Endothelial cell of umbilical vein (primary cell): ENCODE results near the gene CEP128. TPM values are rescaled to one million over a fixed set of nuclear protein-coding genes. Genes with fewer than 3 reads are reported as not detected.

Source experiments
- BruUV-seq: library from RNA; stranded (reverse); fragments of 400-500 nt; replicated peaks from 2 replicates; lab custom pipeline; 2021; lab: Mats Ljungman, UMichigan
- CTCF ChIA-PET: fragments of 300-600, 350-600 bp; sonication (Branson Sonifier 250); formaldehyde crosslinking; loops from one replicate; lab custom pipeline; 2021; ENCODE audit warnings: antibody characterized with exemption, inconsistent platforms; lab: Charles Lee
- POLR2A ChIA-PET: fragments of 300-600, 350-600 bp; sonication (Branson Sonifier 250); formaldehyde crosslinking; loops from one replicate; lab custom pipeline; 2021; ENCODE audit warnings: antibody characterized with exemption, inconsistent platforms; lab: Charles Lee
- DNase-seq: peaks from one replicate; pipeline ENCODE4 v3.0.0-alpha.2; 2011; ENCODE audit warnings: low read depth, low spot score
- FAIRE-seq: peaks from 2 replicates; lab custom pipeline; 2011; peaks lifted over from hg19 to GRCh38; lab: Jason Lieb, UNC
- H2AFZ ChIP-seq: 2 replicates; pipeline ENCODE4 v1.6.0; 2012; ENCODE audit warnings: low read depth, low read length, control low read depth, inconsistent platforms
- H3K27ac ChIP-seq: 2 replicates; pipeline ENCODE4 v1.5.1; 2011; ENCODE audit warnings: low read depth, mild to moderate bottlenecking, control low read depth, low read length, moderate library complexity; ENCODE audit not compliant: insufficient read depth
- H3K27me3 ChIP-seq, 2 experiments: 2 replicates each; pipeline versions ENCODE4 v1.6.0 to v1.6.1; 2011; ENCODE audit warnings: low read length in 2 of 2, mixed read lengths in 1 of 2; ENCODE audit not compliant: control insufficient read depth in 2 of 2, insufficient read depth in 2 of 2
- H3K36me3 ChIP-seq, 2 experiments: 2 replicates in 1 of 2; 3 replicates in 1 of 2; pipeline ENCODE4 v1.5.1; 2011; ENCODE audit warnings: low read length in 2 of 2, mild to moderate bottlenecking in 1 of 2, moderate library complexity in 1 of 2; ENCODE audit not compliant: control insufficient read depth in 2 of 2, insufficient read depth in 2 of 2; ENCODE audit errors: extremely low read depth in 1 of 2
- H3K4me1 ChIP-seq: 3 replicates; pipeline ENCODE4 v1.5.1; 2011; ENCODE audit warnings: mild to moderate bottlenecking, low read length; ENCODE audit not compliant: control insufficient read depth, insufficient read depth; ENCODE audit errors: extremely low read depth
- H3K4me2 ChIP-seq: 2 replicates; pipeline ENCODE4 v1.6.1; 2011; ENCODE audit warnings: low read length, control low read depth, mixed read lengths; ENCODE audit not compliant: insufficient read depth
- H3K4me3 ChIP-seq, 3 experiments: fragments of 200-600 bp in 1 of 3; sonication (generic), shearing (Covaris generic) in 1 of 3; replicated peaks in 1 of 3; 2 replicates each; pipeline ENCODE4 v1.5.1; 2011 to 2016; ENCODE audit warnings: control low read depth in 3 of 3, low read length in 3 of 3, mild to moderate bottlenecking in 2 of 3, inconsistent platforms in 1 of 3, low read depth in 1 of 3, moderate library complexity in 1 of 3; ENCODE audit not compliant: insufficient read depth in 1 of 3
- H3K79me2 ChIP-seq: 2 replicates; pipeline ENCODE4 v1.6.0; 2012; ENCODE audit warnings: low read length, inconsistent platforms; ENCODE audit not compliant: control insufficient read depth, insufficient read depth
- H3K9ac ChIP-seq: replicated peaks from 2 replicates; pipeline ENCODE3; 2011; ENCODE audit warnings: low read length, control low read depth; ENCODE audit not compliant: insufficient read depth; ENCODE audit errors: extremely low read depth
- H3K9me1 ChIP-seq: replicated peaks from 3 replicates; pipeline ENCODE4 v1.6.0; 2011; ENCODE audit warnings: mild to moderate bottlenecking, low read length; ENCODE audit not compliant: control insufficient read depth, insufficient read depth; ENCODE audit errors: extremely low read depth
- H3K9me3 ChIP-seq: replicated peaks from 2 replicates; pipeline ENCODE4 v1.5.1; 2012; ENCODE audit warnings: low read length, inconsistent platforms; ENCODE audit not compliant: control insufficient read depth, insufficient read depth
- H4K20me1 ChIP-seq: replicated peaks from 2 replicates; pipeline ENCODE3; 2011; ENCODE audit warnings: mild to moderate bottlenecking, low read length; ENCODE audit not compliant: control insufficient read depth, insufficient read depth; ENCODE audit errors: extremely low read depth
- CTCF ChIP-seq, 2 donors: IDR thresholded peaks; 1 replicate in 1 of 2; 2 replicates in 1 of 2; pipeline ENCODE4 v1.5.1; 2011; ENCODE audit warnings: low read length in 2 of 2, mild to moderate bottlenecking in 2 of 2, moderate library complexity in 2 of 2, control low read depth in 1 of 2, inconsistent platforms in 1 of 2, low read depth in 1 of 2; ENCODE audit not compliant: insufficient read depth in 1 of 2; ENCODE audit errors: extremely low read depth in 1 of 2
- EZH2 ChIP-seq: IDR thresholded peaks from 2 replicates; pipeline ENCODE4 v1.6.1; 2012; ENCODE audit warnings: borderline replicate concordance, low read depth, mild to moderate bottlenecking, moderate library complexity, low read length, inconsistent platforms; ENCODE audit not compliant: severe bottlenecking
- FOS ChIP-seq: IDR thresholded peaks from 2 replicates; pipeline ENCODE4 v1.6.1; 2011; ENCODE audit warnings: mild to moderate bottlenecking, low read length, moderate library complexity, borderline replicate concordance; ENCODE audit not compliant: insufficient read depth
- GATA2 ChIP-seq: IDR thresholded peaks from 2 replicates; pipeline ENCODE4 v1.7.0; 2011; ENCODE audit warnings: low read depth, mild to moderate bottlenecking, moderate library complexity, mixed read lengths, low read length; ENCODE audit not compliant: insufficient read length, insufficient read depth
- JUN ChIP-seq: IDR thresholded peaks from 2 replicates; pipeline ENCODE4 v1.6.1; 2011; ENCODE audit warnings: borderline replicate concordance, low read depth; ENCODE audit not compliant: insufficient read length, insufficient read depth
- MAX ChIP-seq: IDR thresholded peaks from 2 replicates; pipeline ENCODE4 v1.6.1; 2011; ENCODE audit not compliant: insufficient read depth, insufficient read length
- MYC ChIP-seq: IDR thresholded peaks from one replicate; pipeline ENCODE4 v1.6.1; 2011; ENCODE audit warnings: mild to moderate bottlenecking, low read depth, low read length
- POLR2A ChIP-seq: IDR thresholded peaks from 2 replicates; pipeline ENCODE4 v1.6.1; 2012; ENCODE audit warnings: low read depth, mild to moderate bottlenecking, control low read depth, low read length
- POLR2AphosphoS5 ChIP-seq: IDR thresholded peaks from 2 replicates; pipeline ENCODE4 v1.6.1; 2012; ENCODE audit warnings: low read depth, mild to moderate bottlenecking, control low read depth, low read length, moderate library complexity; ENCODE audit not compliant: insufficient read depth
- dilution Hi-C: fragments of 300-500 bp; cut with MboI; formaldehyde crosslinking; loops from one replicate; pipeline ENCODE4 v1.15.0; 2019; ENCODE audit warnings: low sequenced_read_pairs; ENCODE audit not compliant: extremely low pct_ligation_motif_present
- intact Hi-C: fragments of 100-400 bp; cut with micrococcal nuclease; formaldehyde crosslinking; loops from one replicate; pipeline ENCODE4 v1.10.0; 2022
- polyA plus RNA-seq, 4 experiments: library from polyadenylated mRNA; depleted of rRNA in 3 of 4; stranded (reverse) in 3 of 4; unstranded in 1 of 4; fragments of >200 nt; gene quantifications; 2 replicates each; pipeline versions ENCODE4 v1.2.1 to v1.2.3, GENCODE V29; 2011 to 2012; ENCODE audit warnings: missing spikeins in 1 of 4
- total RNA-seq: library from RNA; stranded (reverse); gene quantifications from 2 replicates; pipeline ENCODE4 v1.2.3, GENCODE V29; 2021

CEP128 gene
- total and polyA plus RNA-seq, 2 donors (not counting 3 experiments of a cell fraction or from before 2014, with no cell fraction given) = 0.91 to 23.7 TPM

- Histone ChIP-seq H3K4me2 (no peak overlapping the region), H4K20me1 (no peaks in the 10 kb centered on the region), H3K4me1 (no peaks in the 10 kb centered on the region), H3K36me3 (no peaks in the 10 kb centered on the region), H3K27me3 (no peaks in the 10 kb centered on the region), H3K4me3 (no peak overlapping the region), H2AFZ (no peak overlapping the region), H3K9ac (no peak overlapping the region), H3K9me3 (peaks cover 4% of the 10 kb centered on the region), H3K9me1 (no peaks in the 10 kb centered on the region), H3K27ac (no peak overlapping the region), H3K79me2 (no peaks in the 10 kb centered on the region)
- CTCF ChIA-PET = no interaction called here
- intact Hi-C loops = no loop called here
- dilution Hi-C loops = no loop called here
- TF ChIP-seq POLR2A = no peak
- peak; percentile 19 for TF ChIP-seq FOS
- POLR2A ChIA-PET = no interaction called here
- no TSS peak for BruUV-seq
- FAIRE-seq = no peak
- no peak for DNase-seq
These were observed 263.1 kb downstream of the CEP128 start for GRCh38 chr14:80678436-80678835.

GRCh38 chr14:80669426-80669825 lies 272.1 kb downstream of the CEP128 start:
- Histone ChIP-seq H3K4me2 (no peak overlapping the region), H3K27me3 (no peaks in the 10 kb centered on the region), H3K9me3 (no peaks in the 10 kb centered on the region), H3K4me3 (no peak overlapping the region), H3K27ac (no peak overlapping the region), H3K36me3 (no peaks in the 10 kb centered on the region), H4K20me1 (no peaks in the 10 kb centered on the region), H3K9ac (no peak overlapping the region), H2AFZ (no peak overlapping the region), H3K79me2 (no peaks in the 10 kb centered on the region), H3K9me1 (no peaks in the 10 kb centered on the region), H3K4me1 (peaks cover 7% of the 10 kb centered on the region)
- TF ChIP-seq CTCF (IDR thresholded peaks at IDR 0.05; ENCODE audit: extremely low read depth in 1 of 2, insufficient read depth in 1 of 2, low read depth in 1 of 2, low read length in 2 of 2) (no peak), MAX (no peak), GATA2 (no peak), JUN (no peak), POLR2A (no peak), POLR2AphosphoS5 (no peak), EZH2 (no peak), FOS (no peak), MYC (no peak)
- dilution Hi-C loops = no loop called here
- BruUV-seq = no TSS peak
- intact Hi-C loops = no loop called here
- DNase-seq (no peak), FAIRE-seq (no peak)
- POLR2A ChIA-PET = no interaction called here
- CTCF ChIA-PET = interaction anchor here (0.9 kb wide), 1 partner anchor 82 kb away, joined by 3 read pairs; no protein-coding TSS in a partner anchor
